Islet precursor cell (in vitro differentiated cells): ENCODE results near the gene ELOA.
"Not testable (repeated sequence)": the region's sequence is repeated elsewhere in the genome, so short reads cannot be mapped to it uniquely, and the experiment has no call there.

Experiments used
- DNase-seq: peaks from one replicate; pipeline ENCODE4 v3.0.0-alpha.2; 2018

Gene ELOA

GRCh38 chr1:23790696-23791515 lies 47.6 kb downstream of the ELOA start, which contains the start of gene LYPLA2:
Gene LYPLA2 (plus strand): TSS chr1:23791145. CDS start chr1:23792683, 1,538 bp downstream.
- peak; percentile 96 for DNase-seq

GRCh38 chr1:23791516-23792047 lies 48.3 kb downstream of the ELOA start:
- DNase-seq: peak; percentile 85

- no peak for DNase-seq
Observed at GRCh38 chr1:23792151-23792945, 49.1 kb downstream of the ELOA start.

GRCh38 chr1:23793018-23793781 lies 49.9 kb downstream of the ELOA start:
- DNase-seq: no peak

- DNase-seq: no peak
Observed at GRCh38 chr1:23793861-23794731, 50.8 kb downstream of the ELOA start.

GRCh38 chr1:23794732-23795182 lies 51.5 kb downstream of the ELOA start:
- not testable (repeated sequence) for DNase-seq

GRCh38 chr1:23795676-23796465 lies 52.6 kb downstream of the ELOA start:
- no peak for DNase-seq

GRCh38 chr1:23796466-23797271 lies 53.4 kb downstream of the ELOA start:
- no peak for DNase-seq

GRCh38 chr1:23797478-23798448 lies 54.5 kb downstream of the ELOA start:
- no peak for DNase-seq

GRCh38 chr1:23798662-23799142 lies 55.4 kb downstream of the ELOA start:
- no peak for DNase-seq

- no peak for DNase-seq
Observed at GRCh38 chr1:23799255-23799569, 55.9 kb downstream of the ELOA start.

GRCh38 chr1:23799570-23800399 lies 56.5 kb downstream of the ELOA start:
- peak; percentile 95 for DNase-seq

- DNase-seq: peak; percentile 97
Observed at GRCh38 chr1:23800400-23801337, 57.4 kb downstream of the ELOA start, which contains the start of gene GALE. Gene GALE (minus strand): TSS chr1:23800754. CDS start chr1:23799007, 1,747 bp downstream.

GRCh38 chr1:23801338-23801748 lies 58.1 kb downstream of the ELOA start:
- DNase-seq: no peak

GRCh38 chr1:23801876-23802275 lies 58.6 kb downstream of the ELOA start:
- no peak for DNase-seq

GRCh38 chr1:23802809-23803342 lies 59.6 kb downstream of the ELOA start:
- DNase-seq: not testable (repeated sequence)
